ENCODE measurements around the gene ZBED6.
A peak's percentile ranks its signal among the peaks of the same experiment; 100 is the strongest.
"Not testable (repeated sequence)": the region's sequence is repeated elsewhere in the genome, so short reads cannot be mapped to it uniquely, and the experiment has no call there.

Gene ZBED6, protein sequence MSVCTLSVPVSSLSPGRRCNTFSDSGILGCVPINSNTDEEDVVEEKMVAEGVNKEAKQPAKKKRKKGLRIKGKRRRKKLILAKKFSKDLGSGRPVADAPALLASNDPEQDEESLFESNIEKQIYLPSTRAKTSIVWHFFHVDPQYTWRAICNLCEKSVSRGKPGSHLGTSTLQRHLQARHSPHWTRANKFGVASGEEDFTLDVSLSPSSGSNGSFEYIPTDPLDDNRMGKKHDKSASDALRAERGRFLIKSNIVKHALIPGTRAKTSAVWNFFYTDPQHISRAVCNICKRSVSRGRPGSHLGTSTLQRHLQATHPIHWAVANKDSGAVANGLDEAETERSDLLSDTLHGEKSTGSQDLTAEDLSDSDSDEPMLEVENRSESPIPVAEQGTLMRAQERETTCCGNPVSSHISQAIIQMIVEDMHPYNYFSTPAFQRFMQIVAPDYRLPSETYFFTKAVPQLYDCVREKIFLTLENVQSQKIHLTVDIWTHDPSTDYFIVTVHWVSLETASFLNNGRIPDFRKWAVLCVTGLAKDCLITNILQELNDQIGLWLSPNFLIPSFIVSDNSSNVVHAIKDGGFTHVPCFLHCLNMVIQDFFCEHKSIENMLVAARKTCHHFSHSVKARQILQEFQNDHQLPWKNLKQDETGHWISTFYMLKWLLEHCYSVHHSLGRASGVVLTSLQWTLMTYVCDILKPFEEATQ (N-terminal part only)

DNA sequence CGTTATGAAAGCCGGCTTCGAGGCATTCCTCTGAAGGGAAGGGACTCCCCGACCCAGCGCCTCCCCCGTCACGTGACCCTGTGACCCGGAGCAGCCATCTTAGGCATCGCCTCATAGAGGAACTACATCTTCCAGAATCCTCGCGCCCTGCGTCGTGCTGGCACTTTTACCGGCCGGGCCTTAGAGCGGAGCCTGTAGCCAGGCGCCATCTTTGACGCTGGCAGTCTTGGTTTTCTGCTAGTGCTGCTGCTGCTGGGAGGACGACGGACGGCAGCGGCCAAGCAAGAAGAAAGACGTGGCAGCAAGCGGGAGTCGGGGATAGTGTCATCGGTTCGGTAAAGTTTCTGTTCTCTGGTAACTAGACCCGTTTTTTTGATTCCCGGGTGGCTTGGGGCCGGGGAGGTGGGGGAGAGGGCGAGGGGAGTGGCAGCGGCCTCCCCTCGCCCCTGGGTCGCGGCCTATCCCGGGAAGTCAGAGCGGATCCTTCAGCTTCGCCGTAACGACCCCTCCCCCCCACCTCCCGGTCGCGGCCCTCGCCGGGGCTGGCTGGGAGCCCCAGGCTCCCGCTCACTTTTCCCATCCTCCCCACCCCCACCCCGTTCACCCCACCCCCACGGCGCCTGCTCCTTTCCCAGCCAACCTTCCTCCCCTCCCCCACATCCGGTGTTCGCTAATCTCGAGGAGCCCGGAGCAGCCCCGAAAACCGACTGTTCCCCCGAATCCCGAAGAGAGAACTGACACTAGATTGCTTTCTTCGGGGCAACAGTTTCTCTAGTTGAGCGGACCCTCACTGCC, at the start of gene ZBED6, which contains the start of gene ZC3H11A:
TSS of gene ZBED6 (plus strand) at position 183 of the 795 bp plus-strand sequence. CDS start 1,900 bp downstream, outside the sequence.
TSS of gene ZC3H11A (plus strand) at position 183 of the 795 bp plus-strand sequence. CDS start 21,448 bp downstream, outside the sequence.
- peak; percentile 100 for DNase-seq
- Histone ChIP-seq H3K9me3 (replicated peaks; ENCODE audit: insufficient read depth, low read length) (no peaks in the 10 kb centered on the region), H3K9me2 (replicated peaks; ENCODE audit: insufficient read depth, low read length) (no peaks in the 10 kb centered on the region), H3K27me3 (replicated peaks; ENCODE audit: insufficient read depth, low read length) (no peaks in the 10 kb centered on the region), H4K20me1 (ENCODE audit: insufficient read depth, low read length) (peaks cover 30% of the 10 kb centered on the region), H3K4me3 (ENCODE audit: low read length) (peak within 1 kb of the TSS; percentile 66), H3F3A (ENCODE audit: insufficient read depth, low read length) (no peaks in the 10 kb centered on the region), H3K9ac (ENCODE audit: low read length) (peak within 1 kb of the TSS; percentile 70), H3K4me1 (ENCODE audit: low read length) (peaks cover 36% of the 10 kb centered on the region), H3K36me3 (replicated peaks; ENCODE audit: insufficient read depth, low read length) (peaks cover 14% of the 10 kb centered on the region; the same call in 1 of the 2 replicates), H3K4me2 (ENCODE audit: low read depth, low read length) (peak within 1 kb of the TSS; percentile 61), H2AFZ (ENCODE audit: low read length) (peak within 1 kb of the TSS; percentile 36), H3K79me2 (ENCODE audit: low read length) (peaks cover 52% of the 10 kb centered on the region), H3K27ac (ENCODE audit: low read length) (peak within 1 kb of the TSS; percentile 64)
- TF ChIP-seq CTCF (IDR thresholded peaks at IDR 0.05; ENCODE audit: low read length) (no peak), EZH2 (optimal IDR thresholded peaks at IDR 0.05; ENCODE audit: low read depth, low read length) (no peak), EZH2phosphoT487 (IDR thresholded peaks at IDR 0.05; ENCODE audit: low read length) (no peak)

- TF ChIP-seq CTCF (IDR thresholded peaks at IDR 0.05; ENCODE audit: low read length), result no peak
- no peak for TF ChIP-seq EZH2 (optimal IDR thresholded peaks at IDR 0.05; ENCODE audit: low read depth, low read length)
- no peak for TF ChIP-seq EZH2phosphoT487 (IDR thresholded peaks at IDR 0.05; ENCODE audit: low read length)
- Histone ChIP-seq H2AFZ (ENCODE audit: low read length) (no peak overlapping the region), H3K27me3 (replicated peaks; ENCODE audit: insufficient read depth, low read length) (no peaks in the 10 kb centered on the region), H3K4me1 (ENCODE audit: low read length) (peaks cover 32% of the 10 kb centered on the region), H4K20me1 (ENCODE audit: insufficient read depth, low read length) (no peaks in the 10 kb centered on the region), H3K9me2 (replicated peaks; ENCODE audit: insufficient read depth, low read length) (no peaks in the 10 kb centered on the region), H3F3A (ENCODE audit: insufficient read depth, low read length) (peaks cover 20% of the 10 kb centered on the region), H3K4me3 (ENCODE audit: low read length) (no peak overlapping the region), H3K79me2 (ENCODE audit: low read length) (no peaks in the 10 kb centered on the region), H3K9ac (ENCODE audit: low read length) (no peak overlapping the region), H3K36me3 (replicated peaks; ENCODE audit: insufficient read depth, low read length) (0 out of 2 replicates have a peak, but pooled peaks cover 3% of the 10 kb centered on the region), H3K9me3 (replicated peaks; ENCODE audit: insufficient read depth, low read length) (no peaks in the 10 kb centered on the region), H3K27ac (ENCODE audit: low read length) (no peak overlapping the region), H3K4me2 (ENCODE audit: low read depth, low read length) (no peak overlapping the region)
- DNase-seq, result no peak
Measured at GRCh38 chr1:203746281-203746680, 49.1 kb upstream of the ZBED6 start.

GRCh38 chr1:203751051-203751450, 44.4 kb upstream of the ZBED6 start:
- no peak for DNase-seq
- Histone ChIP-seq H3K36me3 (replicated peaks; ENCODE audit: insufficient read depth, low read length) (no peaks in the 10 kb centered on the region), H3K4me2 (ENCODE audit: low read depth, low read length) (no peak overlapping the region), H3K9me3 (replicated peaks; ENCODE audit: insufficient read depth, low read length) (no peaks in the 10 kb centered on the region), H2AFZ (ENCODE audit: low read length) (no peak overlapping the region), H3K4me1 (ENCODE audit: low read length) (peaks cover 32% of the 10 kb centered on the region), H3K9ac (ENCODE audit: low read length) (no peak overlapping the region), H3K79me2 (ENCODE audit: low read length) (no peaks in the 10 kb centered on the region), H3K9me2 (replicated peaks; ENCODE audit: insufficient read depth, low read length) (no peaks in the 10 kb centered on the region), H3K27ac (ENCODE audit: low read length) (no peak overlapping the region), H3F3A (ENCODE audit: insufficient read depth, low read length) (peaks cover 21% of the 10 kb centered on the region), H3K27me3 (replicated peaks; ENCODE audit: insufficient read depth, low read length) (no peaks in the 10 kb centered on the region), H4K20me1 (ENCODE audit: insufficient read depth, low read length) (no peaks in the 10 kb centered on the region), H3K4me3 (ENCODE audit: low read length) (no peak overlapping the region)
- TF ChIP-seq CTCF (IDR thresholded peaks at IDR 0.05; ENCODE audit: low read length) (no peak), EZH2phosphoT487 (IDR thresholded peaks at IDR 0.05; ENCODE audit: low read length) (no peak), EZH2 (optimal IDR thresholded peaks at IDR 0.05; ENCODE audit: low read depth, low read length) (no peak)

DNA sequence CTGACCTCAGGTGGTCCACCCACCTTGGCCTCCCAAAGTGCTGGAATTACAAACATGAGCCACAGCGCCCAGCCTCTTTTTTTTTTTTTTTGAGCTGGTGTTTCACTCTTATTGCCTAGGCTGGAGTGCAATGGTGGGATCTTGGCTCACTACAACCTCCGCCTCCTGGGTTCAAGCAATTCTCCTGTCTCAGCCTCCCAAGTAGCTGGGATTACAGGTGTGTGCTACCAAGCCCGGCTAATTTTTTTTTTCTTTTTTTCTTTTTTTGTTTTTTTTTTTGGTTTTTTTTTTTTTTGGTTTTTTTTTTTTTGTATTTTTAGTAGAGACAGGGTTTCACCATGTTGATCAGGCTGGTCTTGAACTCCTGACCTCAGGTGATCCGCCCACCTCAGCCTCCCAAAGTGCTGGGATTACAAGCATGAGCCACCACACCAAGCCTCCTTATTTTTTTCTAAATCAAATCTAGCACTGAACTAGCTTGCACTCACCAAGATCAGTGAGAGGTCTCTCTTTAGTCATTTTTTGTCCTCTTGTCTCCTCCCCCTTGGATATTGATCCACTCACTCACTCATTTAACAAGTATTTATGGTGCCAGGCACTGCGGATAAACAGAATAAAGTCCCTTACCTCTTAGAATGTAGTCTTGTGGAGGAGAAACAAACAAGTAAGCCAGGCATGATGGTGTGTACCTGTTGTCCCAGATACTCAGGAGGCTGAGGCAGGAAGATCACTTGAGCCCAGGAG, 43.6 kb upstream of the ZBED6 start:
- not testable (repeated sequence) for H3K79me2 ChIP-seq (ENCODE audit: low read length); H3K9me3 ChIP-seq (replicated peaks; ENCODE audit: insufficient read depth, low read length); H3K9me2 ChIP-seq (replicated peaks; ENCODE audit: insufficient read depth, low read length); H4K20me1 ChIP-seq (ENCODE audit: insufficient read depth, low read length); H2AFZ ChIP-seq (ENCODE audit: low read length); H3K9ac ChIP-seq (ENCODE audit: low read length); H3K4me2 ChIP-seq (ENCODE audit: low read depth, low read length); H3K27me3 ChIP-seq (replicated peaks; ENCODE audit: insufficient read depth, low read length); H3K4me3 ChIP-seq (ENCODE audit: low read length); H3K27ac ChIP-seq (ENCODE audit: low read length); DNase-seq; H3K36me3 ChIP-seq (replicated peaks; ENCODE audit: insufficient read depth, low read length)
- peaks cover 32% of the 10 kb centered on the region for H3K4me1 ChIP-seq (ENCODE audit: low read length)
- peaks cover 21% of the 10 kb centered on the region for H3F3A ChIP-seq (ENCODE audit: insufficient read depth, low read length)

Data from MM.1S (cell line).